DND-41 (cell line): ENCODE data around the gene METTL25.
A peak's percentile ranks its signal among the peaks of the same experiment; 100 is the strongest.

ENCODE experiments used
- ATAC-seq: fragments of 200-7000 bp; cut with Tn5 transposase; 3 replicates; pipeline ENCODE4 v1.9.1; 2021; ENCODE audit warnings: low read depth; ENCODE audit not compliant: insufficient read depth
- DNase-seq: peaks from one replicate; pipeline ENCODE4 v3.0.0-alpha.2; 2020
- H2AFZ ChIP-seq: 2 replicates; pipeline ENCODE4 v1.6.0; 2012; ENCODE audit warnings: low read depth, low read length
- H3K27ac ChIP-seq: 2 replicates; pipeline ENCODE4 v1.5.1; 2012; ENCODE audit warnings: low read length, inconsistent platforms
- H3K27me3 ChIP-seq: fragments of 200-600 bp; sonication (generic); 2 replicates; pipeline ENCODE4 v1.6.0; 2012; ENCODE audit warnings: low read length, mild to moderate bottlenecking, inconsistent platforms; ENCODE audit not compliant: insufficient read depth, poor library complexity
- H3K36me3 ChIP-seq: 2 replicates; pipeline ENCODE4 v1.5.1; 2012; ENCODE audit warnings: low read length, inconsistent platforms; ENCODE audit not compliant: insufficient read depth
- H3K4me1 ChIP-seq: 2 replicates; pipeline ENCODE4 v1.5.1; 2012; ENCODE audit warnings: mild to moderate bottlenecking, low read length; ENCODE audit not compliant: insufficient read depth
- H3K4me2 ChIP-seq: 2 replicates; pipeline ENCODE4 v1.6.0; 2012; ENCODE audit warnings: mild to moderate bottlenecking, moderate library complexity, low read length, inconsistent platforms; ENCODE audit not compliant: insufficient read depth
- H3K4me3 ChIP-seq, 2 experiments: fragments of 200-600 bp in 1 of 2; shearing (Covaris generic) in 1 of 2; 2 replicates each; pipeline ENCODE4 v1.5.1; 2012 to 2016; ENCODE audit warnings: inconsistent platforms in 2 of 2, low read length in 2 of 2, mild to moderate bottlenecking in 2 of 2, low read depth in 1 of 2, moderate library complexity in 1 of 2
- H3K79me2 ChIP-seq: 2 replicates; pipeline ENCODE4 v1.6.0; 2012; ENCODE audit warnings: low read length, inconsistent platforms; ENCODE audit not compliant: insufficient read depth
- H3K9ac ChIP-seq: 2 replicates; pipeline ENCODE4 v1.6.0; 2012; ENCODE audit warnings: low read depth, mild to moderate bottlenecking, inconsistent platforms, low read length, moderate library complexity
- H3K9me3 ChIP-seq: 2 replicates; pipeline ENCODE4 v1.5.1; 2012; ENCODE audit warnings: low read length, moderate library complexity, mild to moderate bottlenecking, inconsistent platforms; ENCODE audit not compliant: insufficient read depth, severe bottlenecking
- H4K20me1 ChIP-seq: 2 replicates; pipeline ENCODE4 v1.6.0; 2012; ENCODE audit warnings: low read length; ENCODE audit not compliant: insufficient read depth
- CTCF ChIP-seq: IDR thresholded peaks from 2 replicates; pipeline ENCODE4 v1.5.1; 2012; ENCODE audit warnings: borderline replicate concordance, low read length, moderate library complexity, mild to moderate bottlenecking; ENCODE audit not compliant: poor library complexity, severe bottlenecking; ENCODE audit errors: extremely low read depth
- EZH2 ChIP-seq: IDR thresholded peaks from 3 replicates; pipeline ENCODE4 v1.6.1; 2012; ENCODE audit warnings: borderline replicate concordance, low read depth, mild to moderate bottlenecking, moderate library complexity, low read length, inconsistent platforms; ENCODE audit not compliant: severe bottlenecking

Gene METTL25

GRCh38 chr12:82358200-82359114 is at the start of gene METTL25, which contains the start of gene CCDC59:
METTL25 (plus strand) TSS chr12:82358529; CDS start chr12:82358566, 37 bp downstream.
CCDC59 (minus strand) TSS chr12:82358387; CDS start chr12:82358376, 11 bp downstream.
- TF ChIP-seq CTCF (peak; percentile 80), EZH2 (no peak)
- H3K27me3 ChIP-seq: no peaks in the 10 kb centered on the region
- peak within 1 kb of the TSS; percentile 90 for H3K4me2 ChIP-seq
- no peaks in the 10 kb centered on the region for H4K20me1 ChIP-seq
- peaks cover 34% of the 10 kb centered on the region for H3K36me3 ChIP-seq
- H3K4me1 ChIP-seq: peaks cover 37% of the 10 kb centered on the region
- peak within 1 kb of the TSS; percentile 80 for H3K9ac ChIP-seq
- peak within 1 kb of the TSS; percentile 84 to 92 for H3K4me3 ChIP-seq
- DNase-seq: peak; percentile 95
- peaks cover 48% of the 10 kb centered on the region for H3K79me2 ChIP-seq
- H3K27ac ChIP-seq: peak within 1 kb of the TSS; percentile 99
- peak; percentile 88 for ATAC-seq
- H3K9me3 ChIP-seq: no peaks in the 10 kb centered on the region
- H2AFZ ChIP-seq: peak within 1 kb of the TSS; percentile 85

- Histone ChIP-seq H3K27me3 (no peaks in the 10 kb centered on the region), H3K4me1 (no peaks in the 10 kb centered on the region), H3K36me3 (no peaks in the 10 kb centered on the region), H4K20me1 (no peaks in the 10 kb centered on the region), H3K9me3 (no peaks in the 10 kb centered on the region), H3K27ac (no peak overlapping the region), H2AFZ (no peak overlapping the region), H3K4me3 (no peak overlapping the region), H3K9ac (no peak overlapping the region), H3K79me2 (no peaks in the 10 kb centered on the region), H3K4me2 (no peak overlapping the region)
- no peak for TF ChIP-seq CTCF
- no peak for TF ChIP-seq EZH2
- ATAC-seq (no peak), DNase-seq (no peak)
Observed at GRCh38 chr12:82314406-82314892, 43.9 kb upstream of the METTL25 start.

GRCh38 chr12:82319276-82319675 is 39.1 kb upstream of the METTL25 start:
- DNase-seq (no peak), ATAC-seq (no peak)
- H2AFZ ChIP-seq: no peak overlapping the region
- no peak overlapping the region for H3K27ac ChIP-seq
- no peaks in the 10 kb centered on the region for H3K36me3 ChIP-seq
- no peak overlapping the region for H3K9ac ChIP-seq
- no peak for TF ChIP-seq EZH2
- no peak for TF ChIP-seq CTCF
- H3K9me3 ChIP-seq: no peaks in the 10 kb centered on the region
- no peaks in the 10 kb centered on the region for H3K79me2 ChIP-seq
- H3K27me3 ChIP-seq: no peaks in the 10 kb centered on the region
- H3K4me2 ChIP-seq: no peak overlapping the region
- no peak overlapping the region for H3K4me3 ChIP-seq
- no peaks in the 10 kb centered on the region for H3K4me1 ChIP-seq
- no peaks in the 10 kb centered on the region for H4K20me1 ChIP-seq
